ENCODE results near the gene GDAP1L1.

GRCh38 chr20:44255942-44256341 lies 8.8 kb downstream of the GDAP1L1 start:
- no peak for TF ChIP-seq CTCF (IDR thresholded peaks at IDR 0.05)
- TF ChIP-seq POLR2A (IDR thresholded peaks at IDR 0.05; ENCODE audit: low read length): no peak
- no peak for TF ChIP-seq BHLHE40 (IDR thresholded peaks at IDR 0.05; ENCODE audit: low read depth, low read length)
- TF ChIP-seq NFE2L2 (conservative IDR thresholded peaks at IDR 0.05; ENCODE audit: low read length): no peak
- TF ChIP-seq RAD21 (conservative IDR thresholded peaks at IDR 0.05 in 1 of 2, IDR thresholded peaks at IDR 0.05 in 1 of 2): no peak
- TF ChIP-seq EP300 (IDR thresholded peaks at IDR 0.05): no peak
- TF ChIP-seq CHD2 (IDR thresholded peaks at IDR 0.05; ENCODE audit: low read length, partially characterized antibody): no peak
- no peak for TF ChIP-seq REST (IDR thresholded peaks at IDR 0.05)
- no peak for TF ChIP-seq SMC3 (IDR thresholded peaks at IDR 0.05)
- TF ChIP-seq CEBPB (IDR thresholded peaks at IDR 0.05): no peak
- no peak for TF ChIP-seq TP53 (CRISPR knock-in tag; IDR thresholded peaks at IDR 0.05)
- no peak for TF ChIP-seq FOSL2 (IDR thresholded peaks at IDR 0.05)
- no peak for TF ChIP-seq FOSL2 (CRISPR knock-in tag; IDR thresholded peaks at IDR 0.05)
